NCI-H774 (cell line): Measurements from ENCODE around the gene OR56A4.
"Not testable (repeated sequence)": the region's sequence is repeated elsewhere in the genome, so short reads cannot be mapped to it uniquely, and the experiment has no call there.

ENCODE experiments used
- DNase-seq: peaks from one replicate; lab custom pipeline; 2025; lab: John Stamatoyannopoulos, UW

Gene OR56A4

DNA sequence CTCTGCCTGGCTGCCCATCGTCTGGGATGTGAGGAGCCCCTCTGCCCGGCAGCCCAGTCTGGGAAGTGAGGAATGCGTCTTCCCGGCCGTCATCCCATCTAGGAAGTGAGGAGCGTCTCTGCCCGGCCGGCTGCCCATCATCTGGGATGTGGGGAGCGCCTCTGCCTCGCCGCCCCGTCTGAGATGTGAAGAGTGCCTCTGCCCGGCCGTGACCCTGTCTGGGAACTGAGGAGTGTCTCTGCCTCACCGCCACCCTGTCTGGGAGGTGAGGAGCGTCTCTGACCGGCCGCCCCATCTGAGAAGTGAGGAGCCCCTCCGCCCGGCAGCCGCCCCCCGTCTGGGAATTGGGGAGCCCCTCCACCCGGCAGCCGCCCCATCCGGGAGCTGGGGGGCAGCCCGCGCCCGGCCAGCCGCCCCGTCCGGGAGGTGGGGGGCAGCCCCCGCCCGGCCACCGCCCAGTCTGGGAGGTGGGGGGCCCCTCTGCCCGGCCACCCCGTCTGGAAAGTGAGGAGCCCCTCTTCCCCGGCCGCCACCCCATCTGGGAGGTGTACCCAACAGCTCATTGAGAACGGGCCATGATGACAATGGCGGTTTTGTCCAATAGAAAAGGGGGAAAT is 45.9 kb downstream of the OR56A4 start:
- not testable (repeated sequence) for DNase-seq

DNA sequence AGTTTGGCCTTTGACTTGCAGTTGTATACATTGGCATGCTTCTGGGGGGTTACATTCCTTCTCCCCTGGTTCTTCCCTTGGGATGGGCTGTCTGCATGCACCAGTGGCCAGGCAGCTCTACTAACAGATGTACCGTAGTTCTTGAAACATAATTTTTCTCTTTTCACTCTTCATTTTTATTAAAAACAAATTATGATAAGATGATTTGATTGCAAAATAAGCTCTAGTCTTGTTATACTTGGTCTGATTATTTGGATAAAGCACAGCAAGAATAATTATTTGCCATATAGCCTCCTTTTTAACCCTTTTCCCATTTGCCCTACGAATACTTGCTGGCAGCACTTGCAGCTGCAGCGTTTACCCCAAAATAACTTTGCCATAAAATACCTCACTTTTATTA is 51.2 kb downstream of the OR56A4 start:
- DNase-seq: no peak
